ENCODE results near the gene DESI2. TPM values are rescaled to one million over a fixed set of nuclear protein-coding genes. Genes with fewer than 3 reads are reported as not detected.

DESI2 gene
- total RNA-seq: 43.7 TPM
- long read RNA-seq, full-length matches to known transcripts: 48 of 106 reads
- long read RNA-seq, partial matches to known transcripts: 32 of 106 reads
- long read RNA-seq, other reads (novel, unspliced or antisense): 26 of 106 reads

DNA sequence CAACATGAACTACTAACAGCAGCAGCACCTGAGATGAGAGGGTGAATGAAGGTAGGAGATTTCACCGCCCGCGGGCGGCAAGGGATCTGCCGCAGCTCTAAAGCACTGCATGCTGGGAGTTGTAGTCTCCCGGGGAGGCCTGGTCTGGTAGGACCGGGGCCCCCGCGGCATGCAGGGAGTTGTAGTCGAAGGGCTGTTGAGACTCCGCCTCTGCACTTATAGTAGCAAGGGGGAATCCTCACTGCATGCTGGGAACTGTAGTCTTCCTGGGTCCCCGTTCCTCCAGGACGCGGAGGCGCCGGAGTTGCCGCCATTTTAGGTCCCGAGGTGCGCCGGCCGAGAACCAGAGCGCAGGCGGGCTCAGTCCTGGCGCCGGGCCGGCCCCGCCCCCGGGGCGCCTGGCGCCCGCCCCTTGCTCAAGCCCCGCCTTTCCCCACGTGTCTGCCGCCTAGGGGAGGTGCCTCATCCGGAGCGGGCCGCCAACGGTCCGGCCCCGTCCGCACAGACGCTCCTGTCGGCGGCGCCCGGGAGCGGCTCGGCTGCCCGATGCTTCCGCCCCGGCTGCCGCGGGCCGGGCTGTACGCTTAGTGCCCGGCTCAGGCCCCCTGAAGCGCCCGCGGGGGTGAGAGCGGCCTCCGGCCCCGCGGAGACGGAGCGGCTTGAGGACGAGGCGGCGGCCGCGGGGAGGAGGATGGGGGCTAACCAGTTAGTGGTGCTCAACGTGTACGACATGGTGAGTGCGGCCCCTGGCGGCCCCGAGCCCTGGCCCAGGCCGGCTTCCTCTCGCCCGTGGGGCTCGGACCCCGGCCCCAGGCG is at the start of gene DESI2:
Gene DESI2, plus strand, starts transcription at position 504 of the 816 bp plus-strand sequence. Its CDS starts 188 bp downstream, at position 692.
- Histone ChIP-seq H3K27ac (peak within 1 kb of the TSS; percentile 96), H3K4me3 (peak within 1 kb of the TSS; percentile 80), H3K4me1 (peaks cover 48% of the 10 kb centered on the region), H3K27me3 (ENCODE audit: low read depth) (no peaks in the 10 kb centered on the region), H3K36me3 (no peaks in the 10 kb centered on the region), H3K9me3 (no peaks in the 10 kb centered on the region)
- ATAC-seq (peak; percentile 96 to 98), DNase-seq (peak; percentile 99)
- intact Hi-C loops (cut with DNase I): no loop called here
- TF ChIP-seq, protein P1, sequence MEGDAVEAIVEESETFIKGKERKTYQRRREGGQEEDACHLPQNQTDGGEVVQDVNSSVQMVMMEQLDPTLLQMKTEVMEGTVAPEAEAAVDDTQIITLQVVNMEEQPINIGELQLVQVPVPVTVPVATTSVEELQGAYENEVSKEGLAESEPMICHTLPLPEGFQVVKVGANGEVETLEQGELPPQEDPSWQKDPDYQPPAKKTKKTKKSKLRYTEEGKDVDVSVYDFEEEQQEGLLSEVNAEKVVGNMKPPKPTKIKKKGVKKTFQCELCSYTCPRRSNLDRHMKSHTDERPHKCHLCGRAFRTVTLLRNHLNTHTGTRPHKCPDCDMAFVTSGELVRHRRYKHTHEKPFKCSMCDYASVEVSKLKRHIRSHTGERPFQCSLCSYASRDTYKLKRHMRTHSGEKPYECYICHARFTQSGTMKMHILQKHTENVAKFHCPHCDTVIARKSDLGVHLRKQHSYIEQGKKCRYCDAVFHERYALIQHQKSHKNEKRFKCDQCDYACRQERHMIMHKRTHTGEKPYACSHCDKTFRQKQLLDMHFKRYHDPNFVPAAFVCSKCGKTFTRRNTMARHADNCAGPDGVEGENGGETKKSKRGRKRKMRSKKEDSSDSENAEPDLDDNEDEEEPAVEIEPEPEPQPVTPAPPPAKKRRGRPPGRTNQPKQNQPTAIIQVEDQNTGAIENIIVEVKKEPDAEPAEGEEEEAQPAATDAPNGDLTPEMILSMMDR (IDR thresholded peaks at IDR 0.05): peak; percentile 62

DNA sequence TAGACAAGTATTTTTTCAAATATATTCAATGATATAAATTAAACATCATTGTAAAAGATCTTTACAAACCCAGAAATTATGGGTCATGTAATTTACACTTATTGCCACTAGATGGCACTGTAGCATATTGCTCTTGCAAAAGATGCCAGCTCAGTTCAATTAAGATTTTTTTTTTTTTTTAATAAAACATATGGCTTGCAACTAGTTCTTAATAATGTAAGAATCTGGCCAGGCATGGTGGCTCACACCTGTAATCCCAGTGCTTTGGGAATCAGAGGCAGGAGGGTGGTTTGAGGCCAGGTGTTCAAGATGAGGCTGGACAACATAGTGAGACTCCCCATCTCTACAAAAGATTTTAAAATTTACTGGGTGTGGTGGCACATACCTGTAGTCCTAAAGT is 49.4 kb upstream of the DESI2 start:
- Histone ChIP-seq H3K27me3 (ENCODE audit: low read depth) (no peaks in the 10 kb centered on the region), H3K27ac (no peak overlapping the region), H3K9me3 (no peaks in the 10 kb centered on the region), H3K4me3 (no peak overlapping the region), H3K4me1 (peaks cover 7% of the 10 kb centered on the region), H3K36me3 (no peaks in the 10 kb centered on the region)
- TF ChIP-seq, protein P1 (IDR thresholded peaks at IDR 0.05): peak; percentile 83
- no peak for DNase-seq
- ATAC-seq: peak in 1 of 2 donors; percentile 57
- intact Hi-C loops (cut with DNase I): loop anchor here (10.0 kb wide), 1 partner anchor 441 kb away; no protein-coding TSS in a partner anchor

DNA sequence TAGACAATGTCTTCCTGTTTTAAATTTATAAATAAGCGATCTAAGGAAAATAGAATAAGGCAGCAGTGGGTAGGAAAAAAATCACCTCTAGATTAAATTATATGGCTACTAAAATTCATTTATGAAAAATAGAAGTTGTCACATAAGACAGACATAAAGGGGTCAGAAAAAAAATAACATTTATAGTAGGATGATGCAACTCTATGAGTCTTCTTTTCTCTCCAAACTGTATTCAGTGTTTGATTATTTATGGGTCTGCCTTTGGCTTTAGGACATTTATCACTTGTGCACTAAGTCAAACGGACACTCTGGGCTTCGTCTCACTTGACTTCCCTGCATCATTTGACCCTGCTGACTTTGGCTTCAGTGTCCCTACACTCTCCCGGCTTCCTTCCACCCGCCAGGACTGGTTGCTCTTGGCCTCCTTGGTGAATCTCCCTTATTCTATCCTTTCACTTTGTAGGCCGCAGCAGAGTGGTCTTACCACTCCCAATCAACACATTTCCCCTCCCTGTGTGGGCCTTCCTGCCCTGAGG is 47.0 kb upstream of the DESI2 start:
- ATAC-seq: no peak
- intact Hi-C loops (cut with DNase I): loop anchor here (2.0 to 10.0 kb wide), 2 partner anchors 191 to 439 kb away; no protein-coding TSS in a partner anchor

DNA sequence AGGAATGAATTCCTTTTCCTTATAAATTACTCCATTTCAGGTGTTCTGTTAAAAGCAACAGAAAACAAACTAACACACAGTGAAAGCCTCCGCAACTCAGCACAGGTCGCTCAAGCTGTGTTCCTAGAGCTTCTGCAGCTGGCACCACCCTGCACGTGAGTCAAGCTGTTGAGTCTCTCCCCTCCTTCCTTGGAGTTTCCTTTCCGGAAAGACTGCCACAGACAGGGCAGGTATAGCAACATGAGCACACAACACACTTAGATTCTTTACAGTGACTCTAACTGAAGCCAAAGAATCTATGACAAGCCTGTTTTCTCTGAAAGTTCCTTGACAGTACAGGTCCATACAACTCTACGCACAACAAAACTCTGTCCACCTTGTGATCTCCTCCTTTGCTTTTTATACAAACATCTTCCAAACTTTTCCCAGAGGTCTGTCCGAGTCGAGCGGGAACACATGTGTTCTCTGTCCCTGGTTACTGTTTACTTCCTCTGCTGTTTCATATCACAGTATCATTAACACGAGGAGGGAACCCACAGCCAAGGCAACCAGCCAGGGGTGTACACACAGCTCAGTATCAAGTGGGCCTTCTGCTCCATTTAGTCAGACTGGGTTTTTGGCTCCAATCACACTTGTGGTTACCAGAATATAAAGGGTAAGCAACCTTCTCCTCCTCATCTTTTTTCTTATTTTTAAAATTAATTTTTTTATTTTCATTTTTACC is 38.7 kb upstream of the DESI2 start:
- H3K4me1 ChIP-seq: no peaks in the 10 kb centered on the region
- H3K27ac ChIP-seq: peak overlapping the region; percentile 60
- TF ChIP-seq, protein P1 (IDR thresholded peaks at IDR 0.05): no peak
- H3K27me3 ChIP-seq (ENCODE audit: low read depth): no peaks in the 10 kb centered on the region
- DNase-seq (peak; percentile 72), ATAC-seq (peak; percentile 94 to 96)
- no peak overlapping the region for H3K4me3 ChIP-seq
- no peaks in the 10 kb centered on the region for H3K36me3 ChIP-seq
- intact Hi-C loops (cut with DNase I): no loop called here
- H3K9me3 ChIP-seq: no peaks in the 10 kb centered on the region

More for the DNA sequence above, 47.0 kb upstream of the DESI2 start:
- no peak for DNase-seq
- Histone ChIP-seq H3K27ac (no peak overlapping the region), H3K4me3 (no peak overlapping the region), H3K4me1 (no peaks in the 10 kb centered on the region), H3K27me3 (ENCODE audit: low read depth) (no peaks in the 10 kb centered on the region), H3K36me3 (no peaks in the 10 kb centered on the region), H3K9me3 (no peaks in the 10 kb centered on the region)
- TF ChIP-seq, protein P1 (IDR thresholded peaks at IDR 0.05): no peak

DNA sequence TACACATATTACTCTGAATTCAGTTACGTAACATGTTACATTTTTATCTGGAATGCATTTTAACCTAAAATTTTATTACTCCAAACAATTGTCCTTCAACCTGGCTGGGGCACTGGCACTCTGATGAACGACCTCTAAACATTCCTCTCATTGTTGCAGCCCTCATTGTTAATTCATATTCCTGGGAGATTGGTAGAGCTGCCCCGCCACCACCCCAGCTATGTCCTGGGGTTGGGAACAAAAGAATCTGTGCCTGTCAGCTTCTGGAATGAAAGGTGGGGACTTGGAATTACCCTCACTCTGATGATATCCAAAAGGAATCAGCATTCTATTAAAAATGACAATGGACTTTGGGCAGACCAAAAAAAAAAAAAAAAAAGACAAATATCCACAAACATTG is 38.0 kb upstream of the DESI2 start:
- Histone ChIP-seq H3K4me3 (no peak overlapping the region), H3K27me3 (ENCODE audit: low read depth) (no peaks in the 10 kb centered on the region), H3K9me3 (no peaks in the 10 kb centered on the region), H3K36me3 (no peaks in the 10 kb centered on the region), H3K27ac (peak overlapping the region; percentile 60), H3K4me1 (no peaks in the 10 kb centered on the region)
- intact Hi-C loops (cut with DNase I): no loop called here
- TF ChIP-seq, protein P1 (IDR thresholded peaks at IDR 0.05): no peak
- ATAC-seq: peak in 1 of 2 donors; percentile 21
- no peak for DNase-seq

Data from lower lobe of right lung (tissue), 2 donors.